HL-60 (cell line): ENCODE data around the gene DEXI.

ENCODE experiments used
- DNase-seq, 2 experiments: peaks; one replicate each; pipeline ENCODE4 v3.0.0-alpha.2; 2010 to 2020; ENCODE audit warnings: low read depth in 1 of 2, low spot score in 1 of 2
- H3K27ac ChIP-seq: fragments of 250-450 bp; sonication (Bioruptor Pico); replicated peaks from 2 replicates; pipeline ENCODE4 v1.5.1; 2020; ENCODE audit warnings: mild to moderate bottlenecking, moderate library complexity
- H3K27me3 ChIP-seq: fragments of 250-450 bp; sonication (Bioruptor Pico); 2 replicates; pipeline ENCODE4 v1.5.1; 2021; ENCODE audit warnings: mild to moderate bottlenecking, moderate library complexity; ENCODE audit not compliant: insufficient read depth, poor library complexity, severe bottlenecking
- H3K4me3 ChIP-seq: replicated peaks from 2 replicates; pipeline ENCODE4 v1.5.1; 2011; ENCODE audit warnings: mild to moderate bottlenecking, control low read depth, low read length; ENCODE audit not compliant: insufficient read depth
- CTCF ChIP-seq: IDR thresholded peaks from one replicate; pipeline ENCODE4 v1.5.1; 2011; ENCODE audit warnings: low read length, control low read depth, inconsistent platforms; ENCODE audit not compliant: insufficient read depth
- GABPA ChIP-seq: IDR thresholded peaks from 2 replicates; pipeline ENCODE4 v1.6.1; 2012; ENCODE audit warnings: low read depth
- POLR2AphosphoS5 ChIP-seq: IDR thresholded peaks from 2 replicates; pipeline ENCODE4 v1.6.1; 2012; ENCODE audit warnings: low read depth
- REST ChIP-seq: IDR thresholded peaks from 2 replicates; pipeline ENCODE4 v1.6.1; 2012; ENCODE audit warnings: low read depth; ENCODE audit not compliant: insufficient replicate concordance
- SPI1 ChIP-seq: IDR thresholded peaks from 2 replicates; pipeline ENCODE4 v1.6.1; 2012; ENCODE audit warnings: low read depth, mild to moderate bottlenecking, borderline replicate concordance

Gene DEXI

GRCh38 chr16:10978871-10979446 lies 36.7 kb upstream of the DEXI start:
- no peak for DNase-seq
- H3K27ac ChIP-seq, result no peak overlapping the region

GRCh38 chr16:10978124-10978523 lies 35.9 kb upstream of the DEXI start:
- DNase-seq, result no peak
- Histone ChIP-seq H3K27me3 (no peaks in the 10 kb centered on the region), H3K27ac (no peak overlapping the region), H3K4me3 (no peak overlapping the region)
- TF ChIP-seq CTCF, result no peak
- TF ChIP-seq GABPA, result no peak
- no peak for TF ChIP-seq SPI1
- no peak for TF ChIP-seq POLR2AphosphoS5
- no peak for TF ChIP-seq REST

More at GRCh38 chr16:10978871-10979446, 36.7 kb upstream of the DEXI start:
- Histone ChIP-seq H3K27me3 (no peaks in the 10 kb centered on the region), H3K4me3 (no peak overlapping the region)
- no peak for TF ChIP-seq POLR2AphosphoS5

- no peak for DNase-seq
- no peaks in the 10 kb centered on the region for H3K27me3 ChIP-seq
- TF ChIP-seq REST (no peak), POLR2AphosphoS5 (no peak), SPI1 (no peak), GABPA (no peak), CTCF (no peak)
- H3K4me3 ChIP-seq, result no peak overlapping the region
- no peak overlapping the region for H3K27ac ChIP-seq
Measured at GRCh38 chr16:10976634-10977033, 34.4 kb upstream of the DEXI start.

- H3K4me3 ChIP-seq, result no peak overlapping the region
- no peak for DNase-seq
- H3K27ac ChIP-seq, result no peak overlapping the region
- TF ChIP-seq POLR2AphosphoS5 (no peak), SPI1 (no peak), GABPA (no peak), CTCF (no peak), REST (no peak)
- H3K27me3 ChIP-seq, result no peaks in the 10 kb centered on the region
Measured at GRCh38 chr16:10972819-10973464, 30.7 kb upstream of the DEXI start.
